HL-60/S4 (cell line): ENCODE results near the gene ARHGEF10L.
"Not testable (repeated sequence)": the region's sequence is repeated elsewhere in the genome, so short reads cannot be mapped to it uniquely, and the experiment has no call there.

Experiments used
- in situ Hi-C: fragments of 300-500 bp; cut with MboI; formaldehyde crosslinking; loops from 2 replicates; pipeline ENCODE4 v1.14.3; 2022; ENCODE audit warnings: low sequenced_read_pairs

The ARHGEF10L gene

GRCh38 chr1:17539477-17540254 is at the start of gene ARHGEF10L:
ARHGEF10L (plus strand) TSS chr1:17539698; CDS start chr1:17580596, 40,898 bp downstream.
- in situ Hi-C loops = no loop called here

- in situ Hi-C loops = not testable (repeated sequence)
Measured at GRCh38 chr1:17489768-17490417, 49.6 kb upstream of the ARHGEF10L start.

GRCh38 chr1:17490667-17491066 is 48.8 kb upstream of the ARHGEF10L start:
- in situ Hi-C loops = not testable (repeated sequence)

GRCh38 chr1:17494114-17494729 is 45.3 kb upstream of the ARHGEF10L start:
- in situ Hi-C loops = no loop called here

GRCh38 chr1:17496419-17496818 is 43.1 kb upstream of the ARHGEF10L start:
- in situ Hi-C loops = no loop called here

GRCh38 chr1:17498214-17498613 is 41.3 kb upstream of the ARHGEF10L start:
- in situ Hi-C loops = no loop called here

- in situ Hi-C loops = loop anchor here (5.0 kb wide), 1 partner anchor 105 kb away; no protein-coding TSS in a partner anchor
Measured at GRCh38 chr1:17502326-17502778, 37.1 kb upstream of the ARHGEF10L start.

GRCh38 chr1:17503146-17503545 is 36.4 kb upstream of the ARHGEF10L start:
- in situ Hi-C loops = loop anchor here (5.0 kb wide), 1 partner anchor 104 kb away; no protein-coding TSS in a partner anchor

- in situ Hi-C loops = not testable (repeated sequence)
Measured at GRCh38 chr1:17507200-17507599, 32.3 kb upstream of the ARHGEF10L start.

- in situ Hi-C loops = no loop called here
Measured at GRCh38 chr1:17507915-17508314, 31.6 kb upstream of the ARHGEF10L start.

- in situ Hi-C loops = no loop called here
Measured at GRCh38 chr1:17509363-17509762, 30.1 kb upstream of the ARHGEF10L start.

GRCh38 chr1:17510138-17510537 is 29.4 kb upstream of the ARHGEF10L start:
- in situ Hi-C loops = no loop called here

- in situ Hi-C loops = no loop called here
Measured at GRCh38 chr1:17511188-17511587, 28.3 kb upstream of the ARHGEF10L start.

- in situ Hi-C loops = no loop called here
Measured at GRCh38 chr1:17513131-17513530, 26.4 kb upstream of the ARHGEF10L start.

GRCh38 chr1:17514776-17515175 is 24.7 kb upstream of the ARHGEF10L start:
- in situ Hi-C loops = no loop called here

- in situ Hi-C loops = no loop called here
Measured at GRCh38 chr1:17515902-17516301, 23.6 kb upstream of the ARHGEF10L start.

- in situ Hi-C loops = no loop called here
Measured at GRCh38 chr1:17516303-17517214, 22.9 kb upstream of the ARHGEF10L start.

GRCh38 chr1:17520041-17520440 is 19.5 kb upstream of the ARHGEF10L start:
- in situ Hi-C loops = no loop called here

- in situ Hi-C loops = no loop called here
Measured at GRCh38 chr1:17520473-17521319, 18.8 kb upstream of the ARHGEF10L start.
